GM12875 (cell line): ENCODE results near the gene TNIK.

Experiments used
- H3K4me3 ChIP-seq: one replicate; pipeline ENCODE4 v1.5.1; 2011; ENCODE audit warnings: low read depth, low read length, control low read depth
- TF ChIP-seq, protein P1 (sequence below): IDR thresholded peaks from 2 replicates; pipeline ENCODE4 v1.5.1; 2011; ENCODE audit warnings: low read depth, mild to moderate bottlenecking, control low read depth, inconsistent platforms, low read length, moderate library complexity, borderline replicate concordance; ENCODE audit not compliant: insufficient read depth

TNIK gene

GRCh38 chr3:171396048-171396447, 64.2 kb downstream of the TNIK start:
- TF ChIP-seq, protein P1, sequence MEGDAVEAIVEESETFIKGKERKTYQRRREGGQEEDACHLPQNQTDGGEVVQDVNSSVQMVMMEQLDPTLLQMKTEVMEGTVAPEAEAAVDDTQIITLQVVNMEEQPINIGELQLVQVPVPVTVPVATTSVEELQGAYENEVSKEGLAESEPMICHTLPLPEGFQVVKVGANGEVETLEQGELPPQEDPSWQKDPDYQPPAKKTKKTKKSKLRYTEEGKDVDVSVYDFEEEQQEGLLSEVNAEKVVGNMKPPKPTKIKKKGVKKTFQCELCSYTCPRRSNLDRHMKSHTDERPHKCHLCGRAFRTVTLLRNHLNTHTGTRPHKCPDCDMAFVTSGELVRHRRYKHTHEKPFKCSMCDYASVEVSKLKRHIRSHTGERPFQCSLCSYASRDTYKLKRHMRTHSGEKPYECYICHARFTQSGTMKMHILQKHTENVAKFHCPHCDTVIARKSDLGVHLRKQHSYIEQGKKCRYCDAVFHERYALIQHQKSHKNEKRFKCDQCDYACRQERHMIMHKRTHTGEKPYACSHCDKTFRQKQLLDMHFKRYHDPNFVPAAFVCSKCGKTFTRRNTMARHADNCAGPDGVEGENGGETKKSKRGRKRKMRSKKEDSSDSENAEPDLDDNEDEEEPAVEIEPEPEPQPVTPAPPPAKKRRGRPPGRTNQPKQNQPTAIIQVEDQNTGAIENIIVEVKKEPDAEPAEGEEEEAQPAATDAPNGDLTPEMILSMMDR = no peak
- no peak overlapping the region for H3K4me3 ChIP-seq

DNA sequence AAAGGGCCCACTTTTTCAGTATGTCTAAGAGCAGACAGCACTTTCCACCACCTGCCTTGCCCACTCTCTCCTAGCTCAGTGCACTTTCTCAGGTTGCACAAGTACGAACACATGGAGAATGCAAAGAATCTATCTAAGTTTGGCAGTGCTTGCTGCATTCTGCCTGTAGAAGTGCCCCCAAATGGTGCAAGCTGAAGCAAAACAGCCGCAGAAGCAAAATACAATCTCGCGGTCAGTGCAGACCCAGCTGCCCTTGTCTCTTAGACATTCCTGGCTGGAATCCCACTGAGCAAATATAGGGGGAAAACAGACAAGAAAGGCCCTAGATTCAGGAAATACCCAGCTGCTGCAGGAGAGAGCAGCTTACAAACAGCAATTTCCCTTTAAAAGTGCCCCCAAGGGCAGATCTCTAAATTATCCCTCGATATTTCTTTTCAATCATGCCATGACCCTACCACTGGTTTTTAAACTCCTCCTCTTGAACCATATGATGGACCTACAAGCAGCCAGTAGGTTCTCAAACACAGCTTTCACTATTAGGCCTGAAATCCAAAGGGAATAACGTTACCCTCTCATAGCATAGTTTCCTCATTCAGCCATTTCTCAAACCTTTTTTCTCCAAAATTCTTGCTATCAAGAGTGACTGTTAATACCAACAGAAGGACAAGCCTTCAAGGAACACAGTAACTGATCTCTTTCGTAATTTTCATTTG, 67.0 kb downstream of the TNIK start:
- TF ChIP-seq, protein P1 = no peak
- no peak overlapping the region for H3K4me3 ChIP-seq

DNA sequence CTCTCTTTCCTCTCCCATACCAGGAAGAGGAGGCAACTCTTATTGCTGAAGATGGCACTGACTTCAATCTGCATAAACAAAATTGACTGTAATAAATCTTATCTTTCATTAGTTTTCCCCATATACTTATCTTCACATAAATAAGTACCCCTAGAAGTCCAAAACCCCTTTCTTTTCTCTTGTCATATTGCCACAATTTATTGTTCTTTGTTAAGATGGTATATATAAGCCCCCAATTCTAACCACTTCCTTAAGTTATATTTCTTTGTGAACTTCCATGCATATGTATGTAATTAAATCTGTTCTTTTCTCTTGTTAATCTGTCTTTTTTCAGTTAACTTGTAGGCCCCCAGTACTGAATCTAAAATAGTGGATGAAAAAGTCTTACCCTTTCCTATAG, 68.8 kb downstream of the TNIK start:
- TF ChIP-seq, protein P1 = no peak
- H3K4me3 ChIP-seq = no peak overlapping the region

DNA sequence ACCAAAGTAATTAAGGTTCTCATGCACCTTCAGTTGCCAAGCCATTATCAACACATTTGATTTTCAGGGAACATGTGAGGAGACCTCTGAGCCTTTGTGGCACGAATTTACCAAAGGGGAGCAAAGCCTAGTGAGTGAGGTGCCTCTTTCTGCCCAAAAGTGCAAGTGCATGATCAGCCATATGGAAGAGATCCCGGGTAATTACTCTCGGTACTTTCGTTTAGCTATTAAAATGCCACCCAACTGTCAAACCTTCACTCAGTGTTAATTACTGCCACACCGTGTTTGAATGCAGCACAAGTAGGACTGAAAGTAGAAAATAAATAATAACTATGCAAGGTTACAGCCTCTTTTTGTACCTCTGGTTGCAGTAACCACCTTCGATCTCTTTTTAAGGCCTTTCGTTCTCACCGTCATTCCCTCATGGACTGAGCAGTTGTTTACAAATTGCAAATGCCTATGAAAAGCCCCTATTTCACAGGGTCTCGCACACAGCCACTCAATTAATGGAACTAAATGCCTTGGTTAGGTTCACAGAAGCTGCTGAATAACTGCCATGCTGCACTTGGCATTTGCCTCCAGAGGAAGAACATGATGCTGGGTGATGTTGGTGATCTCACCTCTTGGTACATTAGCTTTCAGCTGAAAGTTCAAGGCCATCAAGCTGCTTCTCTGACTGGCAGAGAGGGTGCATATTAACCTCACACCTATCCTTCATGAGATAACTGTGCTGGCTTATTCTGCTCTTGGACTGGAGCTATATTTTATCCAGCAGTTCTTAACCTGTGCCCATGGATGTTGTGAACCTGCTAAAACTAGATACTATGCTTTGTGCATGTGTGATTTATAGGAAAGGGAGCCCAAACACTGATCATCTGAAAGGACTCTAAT, 69.9 kb downstream of the TNIK start:
- TF ChIP-seq, protein P1 = no peak
- no peak overlapping the region for H3K4me3 ChIP-seq

- H3K4me3 ChIP-seq = no peak overlapping the region
- TF ChIP-seq, protein P1 = no peak
Measured at GRCh38 chr3:171389491-171389890, 70.7 kb downstream of the TNIK start.

DNA sequence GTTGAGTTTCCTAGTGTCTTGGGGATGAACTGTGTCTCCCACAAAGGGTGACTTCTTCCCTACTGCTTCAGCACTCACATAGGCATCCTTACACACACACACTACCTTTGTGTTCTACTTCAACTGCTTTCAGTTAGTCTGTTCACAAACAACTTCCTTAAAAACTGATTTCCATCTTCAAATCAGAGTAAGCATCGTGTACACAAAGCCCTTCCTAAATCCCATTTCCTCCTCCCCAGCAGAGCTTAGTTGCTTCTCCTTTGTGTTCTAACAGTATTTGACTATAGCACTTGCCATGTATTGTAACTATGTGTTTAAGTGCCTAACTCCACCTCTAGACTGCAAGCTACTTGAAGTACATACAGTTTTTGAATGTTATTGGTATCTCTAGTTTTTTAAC, 71.7 kb downstream of the TNIK start:
- no peak overlapping the region for H3K4me3 ChIP-seq
- TF ChIP-seq, protein P1 = no peak
